ENCODE results near the gene PTPN2.

DNA sequence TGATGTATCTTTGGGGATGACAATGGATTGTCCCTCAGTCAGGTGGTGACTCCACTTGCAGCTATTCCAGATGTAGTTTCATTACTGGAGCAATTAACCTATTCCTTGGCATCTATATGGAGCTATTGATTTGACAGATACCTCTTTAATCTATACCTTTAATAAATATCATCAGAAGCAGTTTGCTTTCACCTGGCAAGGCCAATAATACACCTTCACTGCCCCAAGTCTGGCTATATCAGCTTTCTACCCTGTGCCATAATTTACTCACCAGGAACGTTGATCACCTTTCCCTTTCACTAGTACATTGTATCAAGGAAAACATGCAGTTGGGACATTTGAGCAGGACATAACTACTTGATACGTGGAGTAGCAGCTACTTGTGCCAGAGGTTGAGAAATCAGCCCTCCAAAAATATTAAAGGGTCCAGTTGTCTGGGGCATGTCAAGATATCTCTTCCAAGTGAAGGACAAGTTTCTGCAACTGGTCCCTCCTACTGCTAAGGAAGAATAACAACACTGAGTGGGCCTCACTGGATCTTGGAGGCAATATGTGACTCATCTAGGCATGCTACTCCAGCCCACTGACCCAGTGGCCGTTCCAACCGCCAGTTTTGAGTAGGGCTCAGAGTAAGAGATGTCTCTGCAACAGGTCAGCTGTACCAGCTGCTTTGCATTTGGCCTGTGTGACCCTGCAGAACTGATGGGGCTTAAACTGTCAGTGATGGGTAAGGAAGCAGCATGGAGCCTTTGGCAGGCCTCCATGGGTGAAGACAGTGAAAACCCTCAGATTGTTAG, 114.2 kb downstream of the PTPN2 start:
- TF ChIP-seq, protein P1, sequence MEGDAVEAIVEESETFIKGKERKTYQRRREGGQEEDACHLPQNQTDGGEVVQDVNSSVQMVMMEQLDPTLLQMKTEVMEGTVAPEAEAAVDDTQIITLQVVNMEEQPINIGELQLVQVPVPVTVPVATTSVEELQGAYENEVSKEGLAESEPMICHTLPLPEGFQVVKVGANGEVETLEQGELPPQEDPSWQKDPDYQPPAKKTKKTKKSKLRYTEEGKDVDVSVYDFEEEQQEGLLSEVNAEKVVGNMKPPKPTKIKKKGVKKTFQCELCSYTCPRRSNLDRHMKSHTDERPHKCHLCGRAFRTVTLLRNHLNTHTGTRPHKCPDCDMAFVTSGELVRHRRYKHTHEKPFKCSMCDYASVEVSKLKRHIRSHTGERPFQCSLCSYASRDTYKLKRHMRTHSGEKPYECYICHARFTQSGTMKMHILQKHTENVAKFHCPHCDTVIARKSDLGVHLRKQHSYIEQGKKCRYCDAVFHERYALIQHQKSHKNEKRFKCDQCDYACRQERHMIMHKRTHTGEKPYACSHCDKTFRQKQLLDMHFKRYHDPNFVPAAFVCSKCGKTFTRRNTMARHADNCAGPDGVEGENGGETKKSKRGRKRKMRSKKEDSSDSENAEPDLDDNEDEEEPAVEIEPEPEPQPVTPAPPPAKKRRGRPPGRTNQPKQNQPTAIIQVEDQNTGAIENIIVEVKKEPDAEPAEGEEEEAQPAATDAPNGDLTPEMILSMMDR (IDR thresholded peaks at IDR 0.05), result no peak
- TF ChIP-seq POLR2A (IDR thresholded peaks at IDR 0.05), result no peak

Data from right lobe of liver (tissue), 4 donors.